Body of pancreas (tissue), 4 donors: Measurements from ENCODE around the gene PLEKHA8. TPM values are rescaled to one million over a fixed set of nuclear protein-coding genes. Genes with fewer than 3 reads are reported as not detected.
A peak's percentile ranks its signal among the peaks of the same experiment; 100 is the strongest.

ENCODE experiments used
- ATAC-seq: fragments of 150-250 bp; one replicate; pipeline ENCODE4 v1.9.1; 2016
- DNase-seq, 4 donors: peaks; one replicate each; pipeline ENCODE4 v3.0.0-alpha.2; 2019
- H3K27ac ChIP-seq, 4 donors: fragments of 200-600 bp; sonication (generic); 1 replicate in 3 of 4; 2 replicates in 1 of 4; pipeline versions ENCODE4 v1.5.1 to v1.6.1; 2016 to 2019; ENCODE audit warnings: mild to moderate bottlenecking in 1 of 4, mixed read lengths in 1 of 4, moderate library complexity in 1 of 4
- H3K27me3 ChIP-seq, 2 donors: fragments of 200-600 bp; sonication (generic); one replicate each; pipeline ENCODE4 v1.6.0; 2016; ENCODE audit warnings: mild to moderate bottlenecking in 1 of 2
- H3K36me3 ChIP-seq, 2 donors: fragments of 200-600 bp; sonication (generic); replicated peaks in 1 of 2; 2 replicates each; pipeline ENCODE4 v1.5.1; 2016; ENCODE audit warnings: low read depth in 2 of 2; ENCODE audit not compliant: insufficient read depth in 1 of 2
- H3K4me1 ChIP-seq: fragments of 200-600 bp; sonication (generic); one replicate; pipeline ENCODE4 v1.6.0; 2016
- H3K4me3 ChIP-seq, 2 donors: fragments of 200-600 bp; sonication (generic); 1 replicate in 1 of 2; 2 replicates in 1 of 2; pipeline ENCODE4 v1.5.1; 2016 to 2019
- H3K9me3 ChIP-seq, 3 donors: fragments of 200-600 bp; sonication (generic); 1 replicate in 2 of 3; 2 replicates in 1 of 3; pipeline ENCODE4 v1.5.1; 2016
- CTCF ChIP-seq, 7 experiments: fragments of 450-650 bp in 4 of 7; fragments of 200-600 bp in 3 of 7; sonication (generic) in 3 of 7; IDR thresholded peaks; one replicate each; pipeline ENCODE4 v1.5.1; 2016 to 2019; ENCODE audit warnings: antibody characterized with exemption in 7 of 7
- POLR2A ChIP-seq, 3 donors: fragments of 450-650 bp; IDR thresholded peaks; one replicate each; pipeline ENCODE4 v1.6.1; 2016; ENCODE audit warnings: antibody characterized with exemption in 3 of 3, mild to moderate bottlenecking in 2 of 3
- WGBS, 2 donors: methylation state at CpG; one replicate each; pipeline ENCODE4 v1.1.5; 2017; 5-methylcytosine and 5-hydroxymethylcytosine counted together
- intact Hi-C: fragments of 100-400 bp; cut with DNase I; formaldehyde crosslinking; loops from one replicate; pipeline ENCODE4 v1.15.1; 2023
- total RNA-seq, 2 donors: library from RNA; depleted of rRNA; stranded (reverse); fragments of >200 nt; gene quantifications; one replicate each; pipeline ENCODE4 v1.1.0, GENCODE V29; 2016

PLEKHA8 gene
- total RNA-seq, 2 donors from 2014 or later, result 6.7 to 8.2 TPM

- ATAC-seq, result peak; percentile 91
- Histone ChIP-seq H3K9me3 (no peaks in the 10 kb centered on the region), H3K4me1 (peaks cover 42% of the 10 kb centered on the region), H3K27me3 (no peaks in the 10 kb centered on the region), H3K27ac (peak within 1 kb of the TSS; percentile 87 to 95 (median 91)), H3K36me3 (no peaks in the 10 kb centered on the region), H3K4me3 (peak within 1 kb of the TSS; percentile 1 to 52)
- peak in 2 of 3 donors; percentile 49 to 56 for TF ChIP-seq POLR2A (IDR thresholded peaks at IDR 0.05)
- no peak for TF ChIP-seq CTCF (IDR thresholded peaks at IDR 0.05)
- intact Hi-C loops, result no loop called here
- DNase-seq, result peak; percentile 97 to 99 (median 98)
- 0% methylated on average over 17 to 35 of the region's 35 CpGs for WGBS, 2 donors
These were observed 1.8 kb upstream of the PLEKHA8 start, which contains the start of gene FKBP14 for GRCh38 chr7:30026229-30027064. TSS of gene FKBP14 (minus strand) at chr7:30026702. CDS start at chr7:30026508, 194 bp downstream.

GRCh38 chr7:30027065-30027456 lies 1.2 kb upstream of the PLEKHA8 start:
- no peaks in the 10 kb centered on the region for H3K36me3 ChIP-seq
- WGBS, 2 donors, result 0% methylated on average over 10 of the region's 10 CpGs
- H3K27ac ChIP-seq, result peak overlapping the region; percentile 87 to 95 (median 91)
- ATAC-seq (peak; percentile 57), DNase-seq (peak; percentile 51 to 68 (median 60))
- H3K27me3 ChIP-seq, result no peaks in the 10 kb centered on the region
- H3K4me1 ChIP-seq, result peaks cover 42% of the 10 kb centered on the region
- H3K4me3 ChIP-seq, result peak overlapping the region in 1 of 2 donors; percentile 52
- intact Hi-C loops, result no loop called here
- TF ChIP-seq CTCF (IDR thresholded peaks at IDR 0.05) (no peak), POLR2A (IDR thresholded peaks at IDR 0.05) (peak in 1 of 3 donors; percentile 55)
- H3K9me3 ChIP-seq, result no peaks in the 10 kb centered on the region

GRCh38 chr7:30027740-30028215 lies 434 bp upstream of the PLEKHA8 start:
- TF ChIP-seq POLR2A (IDR thresholded peaks at IDR 0.05), result peak in 2 of 3 donors; percentile 94 to 95
- no peak for TF ChIP-seq CTCF (IDR thresholded peaks at IDR 0.05)

GRCh38 chr7:30028749-30029635 lies 780 bp downstream of the PLEKHA8 start:
- Histone ChIP-seq H3K9me3 (no peaks in the 10 kb centered on the region), H3K36me3 (no peaks in the 10 kb centered on the region), H3K27ac (peak overlapping the region; percentile 87 to 95 (median 91)), H3K27me3 (no peaks in the 10 kb centered on the region), H3K4me3 (peak overlapping the region; percentile 89 to 93), H3K4me1 (peaks cover 40% of the 10 kb centered on the region)
- intact Hi-C loops, result no loop called here
- peak; percentile 4 for ATAC-seq
- WGBS, 2 donors, result 0 to 1% methylated on average over 15 to 42 of the region's 42 CpGs
- peak in 1 of 4 donors; percentile 45 for DNase-seq
- no peak for TF ChIP-seq POLR2A (IDR thresholded peaks at IDR 0.05)
- peak in 1 of 7 experiments; percentile 25 for TF ChIP-seq CTCF (IDR thresholded peaks at IDR 0.05)

More at GRCh38 chr7:30027740-30028215, 434 bp upstream of the PLEKHA8 start:
- ATAC-seq (peak; percentile 1), DNase-seq (no peak)
- H3K36me3 ChIP-seq, result no peaks in the 10 kb centered on the region
- WGBS, 2 donors, result 1% methylated on average over 6 to 9 of the region's 9 CpGs
- no peaks in the 10 kb centered on the region for H3K9me3 ChIP-seq
- H3K4me3 ChIP-seq, result peak overlapping the region; percentile 89 to 93
- H3K4me1 ChIP-seq, result peaks cover 49% of the 10 kb centered on the region
- intact Hi-C loops, result no loop called here
- no peaks in the 10 kb centered on the region for H3K27me3 ChIP-seq
- peak overlapping the region; percentile 87 to 95 (median 91) for H3K27ac ChIP-seq
